Stimulated activated CD8-positive, alpha-beta memory T cell treated with anti-CD3 and anti-CD28 coated beads, Interleukin-4, amount 100 ng/mL, for 48 hours (primary cell): ENCODE data around the gene KCNK10.
"Not testable (repeated sequence)": the region's sequence is repeated elsewhere in the genome, so short reads cannot be mapped to it uniquely, and the experiment has no call there.

Experiments
- DNase-seq: peaks from one replicate; pipeline ENCODE4 v3.0.0-alpha.2; 2020

The KCNK10 gene

GRCh38 chr14:88264116-88264515 lies 59.0 kb downstream of the KCNK10 start:
- DNase-seq, result no peak

GRCh38 chr14:88261302-88261701 lies 61.8 kb downstream of the KCNK10 start:
- not testable (repeated sequence) for DNase-seq

GRCh38 chr14:88258021-88258420 lies 65.0 kb downstream of the KCNK10 start:
- DNase-seq, result no peak

- DNase-seq, result no peak
Observed at GRCh38 chr14:88256997-88257950, 65.8 kb downstream of the KCNK10 start.

- DNase-seq, result no peak
Observed at GRCh38 chr14:88255798-88256197, 67.3 kb downstream of the KCNK10 start.

GRCh38 chr14:88255196-88255595 lies 67.9 kb downstream of the KCNK10 start:
- DNase-seq, result no peak

- no peak for DNase-seq
Observed at GRCh38 chr14:88252498-88252897, 70.6 kb downstream of the KCNK10 start.

- DNase-seq, result no peak
Observed at GRCh38 chr14:88251650-88252049, 71.4 kb downstream of the KCNK10 start.

- DNase-seq, result no peak
Observed at GRCh38 chr14:88249266-88249665, 73.8 kb downstream of the KCNK10 start.

GRCh38 chr14:88248606-88249005 lies 74.5 kb downstream of the KCNK10 start:
- DNase-seq, result no peak

- DNase-seq, result no peak
Observed at GRCh38 chr14:88247228-88247627, 75.8 kb downstream of the KCNK10 start.

GRCh38 chr14:88245321-88245720 lies 77.7 kb downstream of the KCNK10 start:
- no peak for DNase-seq

- DNase-seq, result no peak
Observed at GRCh38 chr14:88243946-88244345, 79.1 kb downstream of the KCNK10 start.

GRCh38 chr14:88242446-88242845 lies 80.6 kb downstream of the KCNK10 start:
- DNase-seq, result no peak

- no peak for DNase-seq
Observed at GRCh38 chr14:88241810-88242209, 81.3 kb downstream of the KCNK10 start.

GRCh38 chr14:88234442-88234841 lies 88.6 kb downstream of the KCNK10 start:
- DNase-seq, result no peak

GRCh38 chr14:88233915-88234314 lies 89.2 kb downstream of the KCNK10 start:
- no peak for DNase-seq

GRCh38 chr14:88232771-88233170 lies 90.3 kb downstream of the KCNK10 start:
- DNase-seq, result no peak

- DNase-seq, result no peak
Observed at GRCh38 chr14:88231603-88232002, 91.5 kb downstream of the KCNK10 start.

GRCh38 chr14:88229428-88229827 lies 93.6 kb downstream of the KCNK10 start:
- DNase-seq, result no peak

- no peak for DNase-seq
Observed at GRCh38 chr14:88228522-88229236, 94.4 kb downstream of the KCNK10 start.

- no peak for DNase-seq
Observed at GRCh38 chr14:88227693-88228092, 95.4 kb downstream of the KCNK10 start.

- DNase-seq, result no peak
Observed at GRCh38 chr14:88225721-88226120, 97.3 kb downstream of the KCNK10 start.
